NCI-H82 treated with DMSO at 0.1 percent for 48 hours (cell line): ENCODE measurements around the gene GAK.
"Not testable (repeated sequence)": the region's sequence is repeated elsewhere in the genome, so short reads cannot be mapped to it uniquely, and the experiment has no call there.

Source experiments
- DNase-seq: peaks from one replicate; lab custom pipeline; 2025; ENCODE audit not compliant: unreplicated experiment; lab: John Stamatoyannopoulos, UW

Gene GAK

GRCh38 chr4:929096-929765 lies 2.9 kb downstream of the GAK start:
- DNase-seq, result no peak

DNA sequence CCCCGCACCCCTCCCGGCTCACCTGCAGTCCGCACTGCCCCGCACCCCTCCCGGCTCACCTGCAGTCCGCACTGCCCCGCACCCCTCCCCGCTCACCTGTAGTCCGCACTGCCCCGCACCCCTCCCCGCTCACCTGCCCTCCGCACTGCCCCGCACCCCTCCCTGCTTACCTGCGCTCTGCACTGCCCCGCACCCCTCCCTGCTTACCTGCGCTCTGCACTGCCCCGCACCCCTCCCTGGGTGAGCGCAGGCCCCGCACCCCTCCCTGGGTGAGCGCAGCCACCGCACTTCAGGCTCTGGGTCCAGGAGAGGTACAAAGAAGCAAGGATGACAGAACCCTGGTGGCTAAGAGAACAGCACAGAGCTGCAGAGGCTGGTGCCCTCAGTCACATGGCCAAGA lies 4.5 kb downstream of the GAK start:
- DNase-seq, result not testable (repeated sequence)

- DNase-seq, result no peak
Observed at GRCh38 chr4:926538-926937, 5.6 kb downstream of the GAK start.

- no peak for DNase-seq
Observed at GRCh38 chr4:925771-926500, 6.2 kb downstream of the GAK start.

DNA sequence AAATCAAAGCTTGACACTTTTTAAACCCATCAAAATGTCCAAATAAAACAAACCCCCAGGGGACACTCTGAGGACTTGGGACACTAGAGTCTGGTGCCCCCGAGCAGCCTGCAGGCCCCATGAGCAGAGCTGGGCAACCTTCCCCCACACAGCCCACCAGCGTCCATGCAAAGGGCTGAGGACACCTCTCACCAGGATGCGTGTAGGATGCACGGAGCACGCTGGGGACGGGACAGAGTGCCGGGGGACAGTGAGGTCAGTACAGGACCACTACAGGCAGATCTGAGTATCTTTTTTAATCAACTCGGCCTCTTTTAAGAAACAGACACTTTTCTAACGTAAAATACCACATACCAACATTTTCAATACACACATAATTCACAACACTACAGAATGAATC lies 6.9 kb downstream of the GAK start:
- DNase-seq, result no peak

DNA sequence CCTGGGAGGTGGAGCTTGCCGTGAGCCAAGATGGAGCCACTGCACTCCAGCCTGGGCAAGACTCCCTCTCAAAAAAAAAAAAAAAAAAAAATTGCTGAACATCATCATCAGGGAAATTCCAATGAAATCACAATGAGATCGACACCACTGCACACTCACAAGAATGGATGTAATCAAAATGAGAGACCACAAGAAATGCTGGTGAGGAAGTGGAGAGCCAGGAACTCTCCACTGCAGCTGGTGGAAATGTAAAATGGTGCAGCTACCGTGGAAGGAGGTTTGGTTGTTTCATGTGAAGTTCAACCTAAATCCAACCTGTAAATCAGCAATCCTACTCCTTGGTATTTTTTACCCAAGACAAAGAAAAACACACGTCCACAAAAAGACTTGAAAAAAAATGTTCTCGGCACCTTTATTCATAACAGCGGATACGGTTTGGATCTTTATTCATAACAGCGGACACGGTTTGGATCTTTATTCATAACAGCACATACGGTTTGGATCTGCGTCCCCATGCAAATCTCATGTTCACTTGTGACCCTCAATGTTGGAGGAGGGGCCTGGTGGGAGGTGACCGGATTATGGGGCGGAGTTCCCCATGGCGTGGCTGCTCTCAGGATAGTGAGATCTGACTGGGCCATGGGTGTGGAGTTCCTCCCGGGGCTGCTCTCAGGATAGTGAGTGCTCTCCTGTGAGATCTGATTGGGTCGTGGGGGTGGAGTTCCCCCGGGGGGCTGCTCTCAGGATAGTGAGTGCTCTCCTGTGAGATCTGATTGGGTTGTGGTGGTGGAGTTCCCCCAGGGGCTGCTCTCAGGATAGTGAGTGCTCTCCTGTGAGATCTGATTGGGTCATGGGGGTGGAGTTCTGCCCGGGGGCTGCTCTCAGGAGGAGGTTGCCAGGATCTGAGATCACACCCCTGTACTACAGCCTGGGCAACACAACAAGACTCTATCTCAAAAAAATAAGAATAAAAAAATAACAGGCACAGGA lies 7.7 kb downstream of the GAK start:
- no peak for DNase-seq

GRCh38 chr4:921830-922331 lies 10.2 kb downstream of the GAK start:
- no peak for DNase-seq

DNA sequence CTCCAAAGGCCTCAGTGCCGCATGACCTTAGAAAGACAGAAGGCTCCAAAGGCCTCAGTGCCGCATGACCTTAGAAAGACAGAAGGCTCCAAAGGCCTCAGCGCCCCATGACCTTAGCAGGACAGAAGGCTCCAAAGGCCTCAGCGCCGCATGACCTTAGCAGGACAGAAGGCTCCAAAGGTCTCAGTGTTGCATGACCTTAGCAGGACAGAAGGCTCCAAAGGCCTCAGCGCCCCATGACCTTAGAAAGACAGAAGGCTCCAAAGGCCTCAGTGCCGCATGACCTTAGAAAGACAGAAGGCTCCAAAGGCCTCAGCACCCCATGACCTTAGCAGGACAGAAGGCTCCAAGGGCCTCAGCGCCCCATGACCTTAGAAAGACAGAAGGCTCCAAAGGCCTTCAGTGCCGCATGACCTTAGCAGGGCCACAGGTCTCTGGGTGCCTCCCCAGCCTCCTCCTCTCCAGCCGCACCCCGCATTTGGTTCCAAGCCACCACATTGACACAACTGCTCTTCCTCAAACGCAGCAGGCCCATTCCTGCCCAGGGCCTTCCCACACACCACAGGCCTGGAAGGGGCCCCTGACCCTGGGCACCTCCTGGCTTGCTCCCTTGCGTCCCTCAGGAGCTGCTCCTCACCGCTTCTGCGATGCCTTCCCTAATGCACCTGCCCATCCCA lies 13.0 kb downstream of the GAK start:
- not testable (repeated sequence) for DNase-seq

GRCh38 chr4:918591-918990 lies 13.5 kb downstream of the GAK start:
- DNase-seq, result not testable (repeated sequence)

- DNase-seq, result no peak
Observed at GRCh38 chr4:917992-918391, 14.1 kb downstream of the GAK start.

- DNase-seq, result no peak
Observed at GRCh38 chr4:917466-917865, 14.7 kb downstream of the GAK start.

DNA sequence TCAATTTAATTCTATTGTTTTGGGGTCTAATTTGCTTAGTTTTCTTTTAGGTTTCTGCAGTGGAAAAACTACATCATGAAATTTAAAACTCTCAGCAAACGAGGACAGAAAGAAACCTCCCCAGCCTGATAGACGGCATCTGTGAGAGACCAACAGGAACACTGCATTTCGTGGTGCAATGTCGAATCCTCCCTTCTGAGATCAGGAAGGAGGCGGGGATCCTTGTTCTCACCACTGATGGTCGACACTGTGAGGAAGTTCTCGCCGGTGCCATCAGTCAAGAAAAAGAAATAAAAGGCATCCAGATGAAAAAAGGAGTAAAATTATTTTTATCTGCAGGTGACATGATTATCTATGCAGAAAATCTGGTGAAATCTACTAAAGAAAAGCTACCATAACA lies 16.5 kb downstream of the GAK start:
- DNase-seq, result no peak

- no peak for DNase-seq
Observed at GRCh38 chr4:915041-915474, 17.1 kb downstream of the GAK start.

GRCh38 chr4:914531-914930 lies 17.6 kb downstream of the GAK start:
- DNase-seq, result no peak

- no peak for DNase-seq
Observed at GRCh38 chr4:913280-913618, 18.9 kb downstream of the GAK start.

DNA sequence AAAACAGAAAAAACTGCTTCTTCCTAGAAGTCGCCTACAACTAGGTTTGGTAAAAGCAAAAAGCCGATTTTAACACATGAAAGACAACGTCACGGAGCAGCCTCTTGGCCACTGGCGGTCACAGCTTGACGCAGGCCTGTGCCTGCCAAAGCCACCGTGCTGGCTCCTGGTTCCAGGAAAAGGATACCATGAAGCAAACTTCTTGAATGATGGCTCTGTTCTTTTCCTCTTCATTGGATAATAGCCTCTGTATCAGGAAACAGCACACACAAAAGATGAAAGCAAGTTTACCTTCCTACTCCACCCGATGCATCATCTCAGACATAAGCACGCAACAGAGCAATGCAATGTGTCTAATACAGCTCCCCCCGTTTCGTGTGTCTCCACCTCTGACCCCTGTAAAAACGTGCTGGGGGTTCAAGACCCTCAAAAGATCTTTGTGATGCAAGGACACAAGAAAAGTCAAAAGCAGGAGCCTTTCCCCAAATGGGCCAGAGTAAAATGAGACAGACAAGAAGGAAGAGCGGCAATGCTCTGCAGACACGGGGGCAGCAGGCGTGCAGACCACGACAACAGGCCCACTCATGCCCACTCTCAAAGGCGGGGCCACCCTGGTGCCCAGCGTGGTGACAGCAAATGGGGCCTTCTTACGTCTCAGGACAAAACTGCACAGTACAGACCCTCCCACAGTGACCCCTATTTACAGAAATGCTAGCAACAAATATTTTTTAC lies 19.4 kb downstream of the GAK start:
- DNase-seq, result no peak

DNA sequence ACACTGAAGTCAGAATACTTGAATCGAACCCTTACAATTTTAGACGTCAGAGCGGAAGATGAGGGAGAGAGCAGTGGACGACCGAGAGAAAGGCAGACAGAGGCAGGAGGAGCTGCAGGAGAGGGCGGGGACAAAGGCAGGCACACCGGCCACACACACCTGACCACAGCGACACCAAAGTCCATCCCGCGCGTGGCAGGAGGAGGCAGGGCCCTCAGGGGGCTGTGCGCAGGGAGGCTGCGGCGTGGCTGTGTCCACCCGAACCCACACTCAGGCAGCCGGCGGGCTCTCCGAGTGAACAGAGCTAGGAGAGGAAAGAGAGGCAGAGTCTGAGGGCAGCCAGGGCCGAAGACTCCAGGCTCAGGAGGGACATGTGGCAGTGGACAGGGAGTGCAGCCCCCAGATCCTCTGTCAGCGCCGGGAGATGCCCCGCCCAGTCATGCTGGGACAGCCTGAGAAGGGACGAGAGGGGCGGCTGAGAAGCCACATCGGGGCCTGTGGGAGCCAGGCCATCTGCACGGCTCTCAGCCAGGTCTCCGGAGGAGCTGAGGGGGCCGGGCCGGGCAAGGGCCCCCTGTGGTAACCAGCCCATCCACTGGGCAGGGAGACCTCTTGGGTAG lies 20.1 kb downstream of the GAK start:
- no peak for DNase-seq

DNA sequence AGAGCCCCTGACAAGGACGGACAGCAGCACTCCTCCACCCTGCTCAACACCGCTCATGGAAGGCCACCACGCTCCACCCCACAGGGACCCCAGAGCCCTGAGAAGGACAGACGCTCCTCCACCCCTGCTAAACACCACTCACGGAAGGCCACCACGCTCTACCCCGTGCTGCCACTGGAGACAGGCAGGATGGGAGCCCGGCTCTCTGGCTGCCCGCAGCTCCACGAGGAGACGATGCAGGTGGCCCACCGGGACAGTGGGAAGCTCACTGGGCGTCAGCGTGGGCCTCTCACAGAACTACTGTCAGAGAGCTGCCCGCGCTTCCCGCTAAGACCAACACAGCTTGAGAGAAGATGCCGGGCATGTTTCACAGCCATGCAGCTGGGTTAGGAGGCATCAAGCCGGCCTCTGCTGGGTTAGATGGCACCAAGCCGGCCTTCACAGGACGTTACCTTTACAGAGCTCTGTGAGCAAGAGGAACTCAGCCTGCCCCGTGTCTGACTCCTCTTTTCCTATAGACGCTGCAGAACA lies 20.8 kb downstream of the GAK start:
- DNase-seq, result no peak

- DNase-seq, result no peak
Observed at GRCh38 chr4:910366-911091, 21.6 kb downstream of the GAK start.
